ACHN (cell line): ENCODE data around the gene ATG5.

Experiments
- DNase-seq: peaks from one replicate; pipeline ENCODE4 v3.0.0-alpha.2; 2015
- in situ Hi-C: cut with HindIII; loops from 2 replicates; pipeline ENCODE4 v1.10.0; 2017; ENCODE audit warnings: low sequenced_read_pairs, low pct_ligation_motif_present, low pct_unique_long_range_greater_than_20kb

ATG5 gene

GRCh38 chr6:106325336-106326178 lies at the start of gene ATG5:
ATG5 (minus strand) TSS chr6:106325760; CDS start chr6:106316208, 9,552 bp downstream.
- DNase-seq: peak; percentile 97
- in situ Hi-C loops: no loop called here

- in situ Hi-C loops: no loop called here
- DNase-seq: no peak
These were observed 48.1 kb upstream of the ATG5 start for GRCh38 chr6:106373502-106374239.

- in situ Hi-C loops: no loop called here
- no peak for DNase-seq
These were observed 47.4 kb upstream of the ATG5 start for GRCh38 chr6:106372838-106373501.

- no peak for DNase-seq
These were observed 45.1 kb upstream of the ATG5 start for GRCh38 chr6:106370639-106371038.

GRCh38 chr6:106369739-106370138 lies 44.2 kb upstream of the ATG5 start:
- in situ Hi-C loops: no loop called here
- DNase-seq: no peak

More at GRCh38 chr6:106370639-106371038, 45.1 kb upstream of the ATG5 start:
- in situ Hi-C loops: no loop called here

GRCh38 chr6:106363401-106364138 lies 38.0 kb upstream of the ATG5 start:
- DNase-seq: no peak
- in situ Hi-C loops: no loop called here

- in situ Hi-C loops: no loop called here
- DNase-seq: no peak
These were observed 35.5 kb upstream of the ATG5 start for GRCh38 chr6:106360989-106361430.

DNA sequence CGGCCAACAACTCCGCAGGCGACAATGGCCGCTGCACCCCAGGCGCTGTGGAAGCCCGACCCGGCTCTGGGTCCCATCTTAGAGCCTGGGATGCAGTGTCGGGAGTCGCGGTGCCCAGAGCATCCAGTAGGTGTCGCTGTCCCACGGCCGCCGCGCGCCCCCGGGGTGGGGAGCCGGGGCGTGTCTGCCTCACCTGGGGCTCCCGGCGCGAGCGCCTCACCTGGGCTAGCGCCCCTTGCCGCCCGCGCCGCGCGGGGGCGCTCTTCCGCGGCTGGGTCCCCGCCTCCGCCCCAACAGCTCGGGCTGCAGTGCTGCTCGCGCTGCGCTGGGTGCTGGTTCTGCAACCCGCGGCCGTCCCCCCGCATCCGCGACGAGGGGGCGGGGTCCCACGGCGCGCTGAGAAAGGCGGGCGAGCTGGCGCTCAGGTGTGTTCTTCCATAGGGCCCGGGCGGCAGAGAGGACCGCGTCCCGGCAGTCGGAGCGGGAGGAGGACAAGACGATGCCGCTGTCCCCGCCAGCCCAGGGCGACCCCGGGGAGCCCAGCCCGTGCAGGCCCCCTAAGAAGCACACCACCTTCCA lies 34.9 kb upstream of the ATG5 start, which contains the start of gene CRYBG1:
TSS of gene CRYBG1 (plus strand) at position 308 of the 579 bp plus-strand sequence. CDS start at position 500, 192 bp downstream.
- in situ Hi-C loops: no loop called here
- peak; percentile 39 for DNase-seq

GRCh38 chr6:106359959-106360409 lies 34.4 kb upstream of the ATG5 start:
- in situ Hi-C loops: no loop called here

GRCh38 chr6:106356378-106356777 lies 30.8 kb upstream of the ATG5 start:
- no peak for DNase-seq
- in situ Hi-C loops: no loop called here

More at GRCh38 chr6:106359959-106360409, 34.4 kb upstream of the ATG5 start:
- no peak for DNase-seq

DNA sequence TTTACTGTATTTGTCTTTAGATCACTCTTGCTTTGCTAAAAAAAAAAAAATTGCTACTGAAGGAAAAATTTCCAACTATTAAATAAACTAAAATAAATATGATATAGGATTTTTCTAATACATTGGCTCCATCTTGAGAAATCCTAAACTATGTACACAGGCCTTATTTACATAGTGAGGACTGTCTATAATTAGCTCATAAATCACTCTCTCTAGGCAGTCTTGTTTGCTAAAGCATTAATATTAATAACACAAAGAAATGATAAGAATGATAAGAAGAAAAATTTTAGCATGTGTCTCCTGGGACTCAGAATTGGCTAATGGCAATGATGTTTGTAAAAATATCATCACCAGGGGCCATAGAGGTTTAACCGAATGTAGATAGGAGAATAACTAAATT lies 21.7 kb upstream of the ATG5 start:
- DNase-seq: no peak
- in situ Hi-C loops: no loop called here

- in situ Hi-C loops: no loop called here
- peak; percentile 80 for DNase-seq
These were observed 13.9 kb upstream of the ATG5 start for GRCh38 chr6:106339334-106340029.

DNA sequence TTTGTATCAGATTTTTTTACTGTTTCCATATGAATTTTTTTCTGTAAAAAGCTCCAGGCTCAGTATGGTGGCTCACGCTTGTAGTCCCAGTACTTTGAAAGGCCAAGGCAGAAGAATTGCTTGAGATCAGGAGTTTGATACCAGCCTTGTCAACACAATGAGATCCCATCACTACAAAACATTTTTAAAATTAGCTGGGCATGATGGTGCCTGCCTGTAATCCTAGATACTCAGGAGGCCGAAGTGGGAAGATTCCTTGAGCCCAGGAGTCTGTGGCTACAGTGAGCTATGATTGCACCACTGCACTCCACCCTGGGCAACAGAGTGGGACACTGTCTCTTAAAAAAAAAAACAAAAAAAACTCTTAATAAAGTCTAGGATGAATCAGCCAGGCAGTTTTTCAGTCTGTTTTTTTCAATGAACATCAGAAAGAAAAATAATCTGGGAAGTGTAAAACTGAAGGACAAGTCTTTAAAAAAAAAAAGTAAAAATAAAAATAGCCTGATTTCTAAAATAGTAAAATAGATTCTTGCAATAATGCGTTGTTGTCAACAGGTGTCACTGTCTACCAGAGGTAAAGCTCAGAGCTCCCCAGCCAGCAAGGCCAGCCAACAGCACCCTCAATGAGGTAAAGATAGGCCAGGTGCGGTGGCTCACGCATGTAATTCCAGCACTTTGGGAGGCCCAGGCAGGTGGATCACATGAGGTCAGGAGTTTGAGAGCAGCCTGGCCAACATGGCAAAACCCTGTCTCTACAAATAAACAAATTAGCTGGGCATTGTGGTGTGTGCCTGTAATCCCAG lies 9.3 kb upstream of the ATG5 start:
- DNase-seq: peak; percentile 60
- in situ Hi-C loops: no loop called here

- in situ Hi-C loops: no loop called here
- DNase-seq: peak; percentile 16
These were observed 729 bp downstream of the ATG5 start for GRCh38 chr6:106324726-106325335.

DNA sequence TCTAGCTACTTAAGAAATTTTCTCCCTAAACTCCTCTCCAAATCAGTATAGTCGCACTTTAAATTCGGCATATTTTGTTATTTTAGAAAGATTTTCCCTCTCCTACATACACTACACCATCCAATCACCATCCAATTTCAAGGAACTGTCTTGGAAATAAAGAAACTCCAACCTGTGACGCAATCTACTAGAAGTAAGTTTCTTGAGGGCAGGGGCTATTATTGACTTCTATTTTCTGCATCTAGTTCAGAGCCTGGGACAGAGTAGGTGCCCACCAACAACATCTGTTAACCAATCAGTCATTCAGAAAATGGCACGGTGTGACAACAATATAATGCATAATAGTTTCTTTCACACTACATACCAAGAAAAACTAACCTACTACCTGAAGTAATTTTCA lies 3.6 kb downstream of the ATG5 start:
- DNase-seq: no peak
- in situ Hi-C loops: no loop called here

DNA sequence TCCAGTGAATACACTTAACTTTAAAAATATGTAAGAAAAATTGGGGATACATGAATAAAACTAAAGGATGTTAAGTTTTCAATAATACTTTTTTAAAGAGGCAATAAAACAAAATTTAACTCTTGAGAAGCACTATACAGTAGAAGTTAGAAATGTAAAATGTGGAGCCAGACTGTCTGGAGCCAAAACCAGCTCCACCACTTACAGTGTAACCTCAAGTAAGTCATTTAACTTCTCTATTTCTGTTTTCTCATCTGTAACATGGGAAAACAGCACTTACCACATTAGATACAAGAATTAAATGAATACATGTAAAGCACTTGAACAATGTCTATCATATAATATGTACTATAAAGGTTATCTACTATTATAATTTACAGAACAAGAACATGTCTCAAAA lies 6.7 kb downstream of the ATG5 start:
- DNase-seq: no peak
- in situ Hi-C loops: no loop called here
